GM12878 (cell line): Measurements from ENCODE around the gene ETNK1. TPM values are rescaled to one million over a fixed set of nuclear protein-coding genes. Genes with fewer than 3 reads are reported as not detected.

Experiments
- ATAC-seq: fragments of 200-7000 bp; cut with Tn5 transposase; 3 replicates; pipeline ENCODE4 v1.9.1; 2020; ENCODE audit warnings: mild to moderate bottlenecking, moderate library complexity
- BruUV-seq: library from RNA; stranded (reverse); fragments of 400-500 nt; replicated peaks from 2 replicates; lab custom pipeline; 2021; lab: Mats Ljungman, UMichigan
- CTCF ChIA-PET: fragments of 300-600 bp; sonication (Branson Sonifier 250); formaldehyde crosslinking; extraction: SDS; loops from one replicate; lab custom pipeline; 2021; ENCODE audit warnings: inconsistent platforms; lab: Yijun Ruan, JAX
- POLR2A ChIA-PET: fragments of 350-600 bp; formaldehyde crosslinking; extraction: SDS; loops from one replicate; lab custom pipeline; 2021; ENCODE audit warnings: inconsistent platforms; lab: Charles Lee
- RAD21 ChIA-PET: fragments of 300-600 bp; sonication (Branson Sonifier 250); formaldehyde crosslinking; loops from one replicate; lab custom pipeline; 2023; ENCODE audit warnings: antibody characterized with exemption; ENCODE audit not compliant: unreplicated experiment; lab: Charles Lee
- SMC1A ChIA-PET: fragments of 300-600 bp; sonication (Branson Sonifier 250); formaldehyde crosslinking; loops from one replicate; lab custom pipeline; 2023; ENCODE audit not compliant: unreplicated experiment, uncharacterized antibody; lab: Charles Lee
- DNase-seq: peaks from one replicate; pipeline ENCODE4 v3.0.0-alpha.2; 2011; ENCODE audit warnings: low read depth, low spot score
- FAIRE-seq: peaks from 3 replicates; lab custom pipeline; 2011; peaks lifted over from hg19 to GRCh38; lab: Jason Lieb, UNC
- H2AFZ ChIP-seq: 2 replicates; pipeline ENCODE4 v1.6.0; 2011; ENCODE audit warnings: low read depth, low read length, control low read depth; ENCODE audit not compliant: control insufficient read depth
- H3K27ac ChIP-seq: 2 replicates; pipeline ENCODE4 v1.5.1; 2011; ENCODE audit warnings: control low read depth; ENCODE audit not compliant: control insufficient read depth, insufficient read depth
- H3K27me3 ChIP-seq, 2 experiments: replicated peaks in 1 of 2; 2 replicates each; pipeline versions ENCODE4 v1.6.0 to v1.6.1; 2011; ENCODE audit warnings: low read length in 1 of 2; ENCODE audit not compliant: control insufficient read depth in 2 of 2, insufficient read depth in 2 of 2
- H3K36me3 ChIP-seq, 2 experiments: 2 replicates each; pipeline ENCODE4 v1.5.1; 2011; ENCODE audit warnings: low read length in 1 of 2; ENCODE audit not compliant: control insufficient read depth in 2 of 2, insufficient read depth in 2 of 2
- H3K4me1 ChIP-seq: 2 replicates; pipeline ENCODE4 v1.6.1; 2011; ENCODE audit warnings: mild to moderate bottlenecking, low read length, moderate library complexity, mixed read lengths; ENCODE audit not compliant: control insufficient read depth, insufficient read depth
- H3K4me2 ChIP-seq: 2 replicates; pipeline ENCODE4 v1.6.0; 2011; ENCODE audit warnings: control low read depth; ENCODE audit not compliant: control insufficient read depth, insufficient read depth
- H3K4me3 ChIP-seq: fragments of 200-600 bp; sonication (generic); 2 replicates; pipeline ENCODE4 v1.5.1; 2016
- H3K79me2 ChIP-seq: 2 replicates; pipeline ENCODE4 v1.6.0; 2011; ENCODE audit warnings: low read length; ENCODE audit not compliant: control insufficient read depth, insufficient read depth
- H3K9ac ChIP-seq: 2 replicates; pipeline ENCODE4 v1.8.0; 2011; ENCODE audit warnings: low read length, control low read depth, mixed read lengths; ENCODE audit not compliant: control insufficient read depth, insufficient read depth
- H3K9me3 ChIP-seq: replicated peaks from 3 replicates; pipeline ENCODE4 v1.5.1; 2011; ENCODE audit warnings: mild to moderate bottlenecking, low read length; ENCODE audit not compliant: control insufficient read depth, insufficient read depth
- H4K20me1 ChIP-seq: 2 replicates; pipeline ENCODE4 v1.6.0; 2011; ENCODE audit not compliant: control insufficient read depth, insufficient read depth
- CBFB ChIP-seq: IDR thresholded peaks from 2 replicates; pipeline ENCODE4 v1.6.1; 2016; ENCODE audit warnings: antibody characterized with exemption, low read depth
- ELK1 ChIP-seq: IDR thresholded peaks from 2 replicates; pipeline ENCODE4 v1.6.1; 2012; ENCODE audit warnings: low read depth, low read length, improper control_type of control experiment
- EP300 ChIP-seq, 2 experiments: fragments of 150-350 bp in 1 of 2; IDR thresholded peaks; 2 replicates each; pipeline ENCODE4 v1.6.1; 2011 to 2012; ENCODE audit warnings: low read depth in 2 of 2, low read length in 2 of 2, borderline replicate concordance in 1 of 2, improper control_type of control experiment in 1 of 2, inconsistent platforms in 1 of 2; ENCODE audit not compliant: control insufficient read depth in 1 of 2
- RELA ChIP-seq: fragments of 450-650 bp; IDR thresholded peaks from 2 replicates; pipeline ENCODE4 v1.8.0; 2014; ENCODE audit warnings: borderline replicate concordance; ENCODE audit not compliant: partially characterized antibody
- TBL1XR1 ChIP-seq: IDR thresholded peaks from 2 replicates; pipeline ENCODE4 v1.6.1; 2012; ENCODE audit warnings: low read depth, low read length, improper control_type of control experiment
- WGBS: methylation state at CpG from one replicate; pipeline ENCODE4 v1.1.6; 2016; ENCODE audit warnings: low lambda C conversion rate; ENCODE audit not compliant: insufficient replicate concordance, insufficient coverage; ENCODE audit errors: missing lambda C conversion rate; 5-methylcytosine and 5-hydroxymethylcytosine counted together
- in situ Hi-C: fragments of 300-500 bp; cut with MboI; formaldehyde crosslinking; loops from 9 replicates; pipeline ENCODE4 v1.14.3; 2018; ENCODE audit warnings: mixed read lengths
- intact Hi-C: fragments of 100-400 bp; cut with micrococcal nuclease; formaldehyde crosslinking; loops from one replicate; pipeline ENCODE4 v1.14.2; 2022; ENCODE audit not compliant: unreplicated experiment
- polyA plus RNA-seq, 11 experiments: library from polyadenylated mRNA; depleted of rRNA in 4 of 11; unstranded in 6 of 11; stranded (reverse) in 5 of 11; fragments of >200 nt; fragmentation: Nextera tagmentation in 4 of 11; fragmentation: Illumina TruSeq in 1 of 11; extraction: Ambion mirVana in 4 of 11; extraction: Trizol in 1 of 11; gene quantifications; 1 replicate in 1 of 11; 2 replicates in 10 of 11; pipeline versions ENCODE4 v1.2.1 to v1.2.3, GENCODE V29; 2011 to 2016; ENCODE audit warnings: inconsistent platforms in 2 of 11, missing spikeins in 2 of 11, low read depth in 1 of 11
- total RNA-seq, 4 experiments: library from RNA; depleted of rRNA in 3 of 4; stranded (reverse); fragments of >200 nt in 3 of 4; fragmentation: Illumina TruSeq in 1 of 4; extraction: Trizol in 1 of 4; gene quantifications; 2 replicates each; pipeline versions ENCODE4 v1.2.1 to v1.2.3, GENCODE V29; 2013 to 2021

The ETNK1 gene
- total and polyA plus RNA-seq, 10 of the 15 experiments (the other 5 are each of a cell fraction or from before 2014, with no cell fraction given) = 12.3 to 69.4 (median 34.2) TPM

GRCh38 chr12:22729431-22729956 lies 104.5 kb downstream of the ETNK1 start:
- POLR2A ChIA-PET = no interaction called here
- Histone ChIP-seq H3K4me1 (no peaks in the 10 kb centered on the region; the same call in 1 of the 2 replicates), H3K27ac (no peak overlapping the region), H3K27me3 (no peaks in the 10 kb centered on the region), H3K9ac (no peak overlapping the region), H4K20me1 (no peaks in the 10 kb centered on the region), H3K4me3 (no peak overlapping the region), H3K36me3 (no peaks in the 10 kb centered on the region), H3K79me2 (no peaks in the 10 kb centered on the region), H3K9me3 (no peaks in the 10 kb centered on the region), H2AFZ (no peak overlapping the region), H3K4me2 (no peak overlapping the region)
- ATAC-seq = no peak
- DNase-seq = no peak
- BruUV-seq = no TSS peak
- CTCF ChIA-PET = interaction anchor here (0.9 to 1.3 kb wide), 2 partner anchors 42 to 126 kb away, joined by 3 read pairs; no protein-coding TSS in a partner anchor
- WGBS = 63% methylated on average over 6 of the region's 6 CpGs
- FAIRE-seq = no peak
- intact Hi-C loops = no loop called here
- TF ChIP-seq TBL1XR1 (no peak), EP300 (IDR thresholded peaks at IDR 0.05; ENCODE audit: borderline replicate concordance in 1 of 2, control insufficient read depth in 1 of 2, low read depth in 2 of 2, low read length in 2 of 2) (no peak), CBFB (no peak), ELK1 (no peak), RELA (no peak)
- in situ Hi-C loops = no loop called here
- RAD21 ChIA-PET = interaction anchor here (0.6 kb wide), 1 partner anchor 58 kb away, joined by 3 read pairs; no protein-coding TSS in a partner anchor
- SMC1A ChIA-PET = interaction anchor here (0.8 kb wide), 1 partner anchor 19 kb away, joined by 3 read pairs; no protein-coding TSS in a partner anchor
